Measurements from ENCODE around the gene DLGAP1.

Gene DLGAP1

GRCh38 chr18:3468066-3468705, 986.9 kb downstream of the DLGAP1 start:
- DNase-seq (ENCODE audit: low spot score) = no peak

- DNase-seq (ENCODE audit: low spot score) = no peak
These were observed 988.2 kb downstream of the DLGAP1 start for GRCh38 chr18:3466872-3467271.

GRCh38 chr18:3466045-3466444, 989.1 kb downstream of the DLGAP1 start:
- DNase-seq (ENCODE audit: low spot score) = peak; percentile 82

- peak; percentile 55 for DNase-seq (ENCODE audit: low spot score)
These were observed 992.1 kb downstream of the DLGAP1 start for GRCh38 chr18:3463051-3463450.

GRCh38 chr18:3461704-3462103, 993.4 kb downstream of the DLGAP1 start:
- no peak for DNase-seq (ENCODE audit: low spot score)

- DNase-seq (ENCODE audit: low spot score) = no peak
These were observed 994.2 kb downstream of the DLGAP1 start for GRCh38 chr18:3460823-3461398.

GRCh38 chr18:3458952-3459853, 995.9 kb downstream of the DLGAP1 start:
- no peak for DNase-seq (ENCODE audit: low spot score)

GRCh38 chr18:3458378-3458777, 996.7 kb downstream of the DLGAP1 start:
- no peak for DNase-seq (ENCODE audit: low spot score)

- DNase-seq (ENCODE audit: low spot score) = no peak
These were observed 997.8 kb downstream of the DLGAP1 start for GRCh38 chr18:3457261-3457724.

GRCh38 chr18:3456686-3457069, 998.4 kb downstream of the DLGAP1 start:
- no peak for DNase-seq (ENCODE audit: low spot score)

- peak; percentile 31 for DNase-seq (ENCODE audit: low spot score)
These were observed 999.0 kb downstream of the DLGAP1 start for GRCh38 chr18:3455907-3456685.

- no peak for DNase-seq (ENCODE audit: low spot score)
These were observed 999.9 kb downstream of the DLGAP1 start for GRCh38 chr18:3455090-3455635.

GRCh38 chr18:3454365-3455089, 1000.6 kb downstream of the DLGAP1 start:
- DNase-seq (ENCODE audit: low spot score) = peak; percentile 37

GRCh38 chr18:3453540-3454364, 1001.4 kb downstream of the DLGAP1 start:
- DNase-seq (ENCODE audit: low spot score) = peak; percentile 72

GRCh38 chr18:3452750-3453539, 1002.2 kb downstream of the DLGAP1 start:
- DNase-seq (ENCODE audit: low spot score) = no peak

GRCh38 chr18:3451989-3452749, 1002.9 kb downstream of the DLGAP1 start:
- DNase-seq (ENCODE audit: low spot score) = peak; percentile 9

- peak; percentile 89 for DNase-seq (ENCODE audit: low spot score)
These were observed 1003.7 kb downstream of the DLGAP1 start for GRCh38 chr18:3451183-3451988.

GRCh38 chr18:3450799-3451182, 1004.3 kb downstream of the DLGAP1 start:
- DNase-seq (ENCODE audit: low spot score) = no peak

All from AG08395 (cell line).